GM06990 (cell line): ENCODE results near the gene CAPN10.

Source experiments
- DNase-seq: peaks from one replicate; pipeline ENCODE4 v3.0.0-alpha.2; 2011; ENCODE audit not compliant: insufficient read length; ENCODE audit errors: extremely low read depth
- H3K27me3 ChIP-seq: replicated peaks from 2 replicates; pipeline ENCODE4 v1.6.0; 2011; ENCODE audit warnings: low read length; ENCODE audit not compliant: control insufficient read depth, insufficient read depth
- H3K36me3 ChIP-seq: 2 replicates; pipeline ENCODE4 v1.5.1; 2011; ENCODE audit warnings: low read length; ENCODE audit not compliant: control insufficient read depth, insufficient read depth
- H3K4me3 ChIP-seq: replicated peaks from 2 replicates; pipeline ENCODE4 v1.5.1; 2011; ENCODE audit warnings: low read depth, mild to moderate bottlenecking, control low read depth, low read length
- CTCF ChIP-seq: IDR thresholded peaks from 2 replicates; pipeline ENCODE4 v1.5.1; 2011; ENCODE audit warnings: low read length, control low read depth, mild to moderate bottlenecking, inconsistent platforms; ENCODE audit not compliant: insufficient read depth, poor library complexity, severe bottlenecking

Gene CAPN10

DNA sequence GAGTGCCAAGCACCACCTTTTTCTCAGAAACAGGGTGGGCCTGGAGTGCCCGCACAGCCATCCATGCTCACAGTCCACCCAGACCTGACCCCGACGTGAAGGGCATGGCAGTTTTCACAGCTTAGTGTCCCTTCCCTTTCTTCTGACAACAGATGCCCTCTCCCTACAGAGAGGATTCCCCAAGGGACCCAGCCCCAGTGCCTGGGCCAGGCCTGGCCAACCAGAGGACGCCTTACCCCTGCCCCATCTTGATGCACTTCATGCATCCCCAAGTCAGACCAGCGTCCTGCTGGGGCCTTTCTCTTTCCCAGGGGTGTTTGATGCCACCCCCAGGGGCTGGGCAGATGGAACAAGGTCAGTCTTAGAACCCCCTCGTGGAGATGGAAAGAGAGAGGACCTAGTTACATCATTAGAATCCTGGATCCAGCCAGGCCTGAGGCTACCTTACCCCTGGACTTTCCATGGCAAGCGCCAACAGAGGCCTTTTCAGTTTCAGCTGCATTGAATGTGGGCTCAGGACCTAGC, 32.5 kb upstream of the CAPN10 start:
- DNase-seq = no peak
- no peak for TF ChIP-seq CTCF
- no peak overlapping the region for H3K4me3 ChIP-seq
- peaks cover 6% of the 10 kb centered on the region for H3K36me3 ChIP-seq
- no peaks in the 10 kb centered on the region for H3K27me3 ChIP-seq

- no peak for DNase-seq
- H3K36me3 ChIP-seq = peaks cover 6% of the 10 kb centered on the region
Measured at GRCh38 chr2:240554767-240555493, 31.6 kb upstream of the CAPN10 start.

GRCh38 chr2:240555541-240556250, 30.8 kb upstream of the CAPN10 start:
- Histone ChIP-seq H3K36me3 (peaks cover 6% of the 10 kb centered on the region), H3K4me3 (no peak overlapping the region), H3K27me3 (no peaks in the 10 kb centered on the region)
- TF ChIP-seq CTCF = no peak
- no peak for DNase-seq

More at GRCh38 chr2:240554767-240555493, 31.6 kb upstream of the CAPN10 start:
- no peak overlapping the region for H3K4me3 ChIP-seq
- H3K27me3 ChIP-seq = no peaks in the 10 kb centered on the region
- TF ChIP-seq CTCF = no peak

DNA sequence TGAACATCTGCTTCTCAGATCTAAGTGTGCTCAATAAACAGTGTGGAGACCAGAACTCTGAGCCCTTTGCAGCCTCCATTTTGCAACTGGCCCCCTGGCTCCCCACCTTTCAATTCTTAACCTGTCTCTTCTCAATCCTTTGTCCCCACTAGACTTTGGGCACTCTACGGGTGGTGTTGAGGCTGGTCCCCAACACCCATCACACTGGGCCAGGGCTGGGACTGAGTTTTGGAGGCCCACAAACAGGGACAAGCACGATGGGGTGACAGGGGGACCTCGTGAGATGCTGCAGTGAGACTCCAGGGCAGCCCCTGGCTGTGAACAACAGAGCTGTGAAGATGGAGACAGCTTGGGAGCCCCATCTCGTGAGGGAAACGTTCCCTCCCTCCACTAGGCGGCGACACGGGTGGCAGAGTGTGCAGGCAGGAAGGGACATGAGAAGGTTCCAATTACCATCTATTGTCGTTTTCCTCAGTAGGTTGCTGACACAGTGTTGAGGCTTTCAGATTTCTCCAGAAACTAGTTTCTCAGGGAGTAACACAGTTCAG, 29.9 kb upstream of the CAPN10 start:
- H3K36me3 ChIP-seq = peaks cover 5% of the 10 kb centered on the region
- peak; percentile 60 for DNase-seq

GRCh38 chr2:240557101-240557751, 29.3 kb upstream of the CAPN10 start:
- no peak for TF ChIP-seq CTCF
- H3K4me3 ChIP-seq = peak overlapping the region; percentile 50
- no peak for DNase-seq

More for the DNA sequence above, 29.9 kb upstream of the CAPN10 start:
- H3K4me3 ChIP-seq = no peak overlapping the region
- peak; percentile 72 for TF ChIP-seq CTCF
- H3K27me3 ChIP-seq = no peaks in the 10 kb centered on the region

More at GRCh38 chr2:240557101-240557751, 29.3 kb upstream of the CAPN10 start:
- Histone ChIP-seq H3K27me3 (no peaks in the 10 kb centered on the region), H3K36me3 (peaks cover 5% of the 10 kb centered on the region)
